Measurements from ENCODE around the gene TRMT5.

TRMT5 gene

GRCh38 chr14:60977847-60978246 lies 3.0 kb downstream of the TRMT5 start:
- no peak for DNase-seq (ENCODE audit: low spot score)
- H3K27ac ChIP-seq = no peak overlapping the region
- no peak for TF ChIP-seq CTCF (conservative IDR thresholded peaks at IDR 0.05; ENCODE audit: low read depth)
- POLR2A ChIA-PET (ENCODE audit: low non-redundant PET) = no interaction called here
- CTCF ChIA-PET = no interaction called here

GRCh38 chr14:60975551-60975950 lies 5.3 kb downstream of the TRMT5 start:
- ChIA-PET CTCF (no interaction called here), POLR2A (ENCODE audit: low non-redundant PET) (no interaction called here)
- no peak for TF ChIP-seq CTCF (conservative IDR thresholded peaks at IDR 0.05; ENCODE audit: low read depth)
- H3K27ac ChIP-seq = no peak overlapping the region
- no peak for DNase-seq (ENCODE audit: low spot score)

- no peak for DNase-seq (ENCODE audit: low spot score)
- H3K27ac ChIP-seq = no peak overlapping the region
- CTCF ChIA-PET = no interaction called here
- no peak for TF ChIP-seq CTCF (conservative IDR thresholded peaks at IDR 0.05; ENCODE audit: low read depth)
- POLR2A ChIA-PET (ENCODE audit: low non-redundant PET) = no interaction called here
Observed at GRCh38 chr14:60974090-60974651, 6.7 kb downstream of the TRMT5 start.

- ChIA-PET POLR2A (ENCODE audit: low non-redundant PET) (no interaction called here), CTCF (no interaction called here)
- no peak for DNase-seq (ENCODE audit: low spot score)
- no peak for TF ChIP-seq CTCF (conservative IDR thresholded peaks at IDR 0.05; ENCODE audit: low read depth)
- no peak overlapping the region for H3K27ac ChIP-seq
Observed at GRCh38 chr14:60973070-60973469, 7.8 kb downstream of the TRMT5 start.

- TF ChIP-seq CTCF (conservative IDR thresholded peaks at IDR 0.05; ENCODE audit: low read depth) = no peak
- POLR2A ChIA-PET (ENCODE audit: low non-redundant PET) = no interaction called here
- no peak overlapping the region for H3K27ac ChIP-seq
- no peak for DNase-seq (ENCODE audit: low spot score)
- CTCF ChIA-PET = no interaction called here
Observed at GRCh38 chr14:60972295-60972694, 8.6 kb downstream of the TRMT5 start.

- DNase-seq (ENCODE audit: low spot score) = no peak
- no peak overlapping the region for H3K27ac ChIP-seq
- no peak for TF ChIP-seq CTCF (conservative IDR thresholded peaks at IDR 0.05; ENCODE audit: low read depth)
- ChIA-PET CTCF (no interaction called here), POLR2A (ENCODE audit: low non-redundant PET) (no interaction called here)
Observed at GRCh38 chr14:60971271-60971670, 9.6 kb downstream of the TRMT5 start.

GRCh38 chr14:60970146-60970545 lies 10.7 kb downstream of the TRMT5 start:
- CTCF ChIA-PET = no interaction called here

More at GRCh38 chr14:60970146-60970545, 10.7 kb downstream of the TRMT5 start:
- no peak overlapping the region for H3K27ac ChIP-seq
- DNase-seq (ENCODE audit: low spot score) = no peak
- TF ChIP-seq CTCF (conservative IDR thresholded peaks at IDR 0.05; ENCODE audit: low read depth) = no peak
- POLR2A ChIA-PET (ENCODE audit: low non-redundant PET) = no interaction called here

Measured in RWPE1 (cell line).